NCI-H345 treated with DMSO at 0.1 percent for 48 hours (cell line): Measurements from ENCODE around the gene RNF123.
A peak's percentile ranks its signal among the peaks of the same experiment; 100 is the strongest.

ENCODE experiments used
- DNase-seq: peaks from one replicate; lab custom pipeline; 2025; ENCODE audit not compliant: unreplicated experiment; lab: John Stamatoyannopoulos, UW

The RNF123 gene

GRCh38 chr3:49717959-49718857, 28.9 kb downstream of the RNF123 start:
- no peak for DNase-seq

DNA sequence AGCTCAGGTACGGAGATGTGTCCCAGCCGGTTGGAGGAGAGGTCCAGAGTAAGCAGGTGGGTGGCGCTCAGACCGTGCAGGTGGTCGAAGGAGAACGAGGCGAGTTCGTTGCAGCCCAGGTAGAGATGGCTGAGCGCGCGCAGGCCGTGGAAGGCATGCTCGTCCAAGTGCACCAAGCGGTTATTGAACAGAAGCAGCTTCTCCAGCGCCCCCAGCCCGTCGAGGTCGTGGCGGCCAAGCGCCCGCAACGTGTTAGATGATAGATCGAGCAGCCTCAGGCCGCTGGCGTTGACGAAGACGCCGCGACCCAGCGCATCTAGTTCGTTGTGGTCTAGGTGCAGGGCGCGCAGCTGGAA, 29.5 kb downstream of the RNF123 start:
- no peak for DNase-seq

GRCh38 chr3:49719214-49719884, 30.0 kb downstream of the RNF123 start, which contains the start of gene AMIGO3:
AMIGO3 (minus strand) TSS chr3:49719684; CDS start chr3:49719465, 219 bp downstream.
- peak; percentile 51 for DNase-seq

DNA sequence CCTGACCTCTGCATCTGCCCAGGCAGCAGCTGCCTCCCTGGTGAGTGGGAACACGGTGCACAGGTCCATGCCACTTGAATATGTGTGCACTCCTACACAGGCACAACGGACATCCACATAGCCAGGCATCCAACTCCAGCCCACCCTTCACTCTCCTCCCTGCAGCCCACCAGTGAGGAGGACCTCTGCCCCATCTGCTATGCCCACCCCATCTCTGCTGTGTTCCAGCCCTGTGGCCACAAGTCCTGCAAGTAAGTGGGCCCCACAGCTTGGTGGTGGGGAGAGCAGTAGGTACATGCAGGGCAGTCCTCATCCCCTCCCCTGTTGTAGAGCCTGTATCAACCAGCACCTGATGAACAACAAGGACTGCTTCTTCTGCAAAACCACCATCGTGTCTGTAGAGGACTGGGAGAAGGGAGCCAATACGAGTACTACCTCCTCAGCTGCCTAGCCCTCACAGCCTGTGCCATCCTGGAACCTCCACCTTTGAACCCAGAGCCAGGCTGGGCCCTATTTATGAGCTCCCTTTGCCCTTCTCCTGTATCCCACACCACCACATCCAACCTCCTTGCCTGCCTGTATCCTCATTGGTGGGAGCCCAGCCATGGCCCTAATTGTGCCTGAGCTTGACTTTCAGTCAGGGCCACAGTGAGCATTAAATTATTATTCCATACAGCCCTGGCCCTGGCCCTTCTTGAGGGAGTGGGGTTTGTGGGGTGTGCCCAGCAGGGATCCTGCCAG, 31.7 kb downstream of the RNF123 start:
- no peak for DNase-seq

GRCh38 chr3:49721596-49721895, 32.2 kb downstream of the RNF123 start:
- DNase-seq, result no peak

DNA sequence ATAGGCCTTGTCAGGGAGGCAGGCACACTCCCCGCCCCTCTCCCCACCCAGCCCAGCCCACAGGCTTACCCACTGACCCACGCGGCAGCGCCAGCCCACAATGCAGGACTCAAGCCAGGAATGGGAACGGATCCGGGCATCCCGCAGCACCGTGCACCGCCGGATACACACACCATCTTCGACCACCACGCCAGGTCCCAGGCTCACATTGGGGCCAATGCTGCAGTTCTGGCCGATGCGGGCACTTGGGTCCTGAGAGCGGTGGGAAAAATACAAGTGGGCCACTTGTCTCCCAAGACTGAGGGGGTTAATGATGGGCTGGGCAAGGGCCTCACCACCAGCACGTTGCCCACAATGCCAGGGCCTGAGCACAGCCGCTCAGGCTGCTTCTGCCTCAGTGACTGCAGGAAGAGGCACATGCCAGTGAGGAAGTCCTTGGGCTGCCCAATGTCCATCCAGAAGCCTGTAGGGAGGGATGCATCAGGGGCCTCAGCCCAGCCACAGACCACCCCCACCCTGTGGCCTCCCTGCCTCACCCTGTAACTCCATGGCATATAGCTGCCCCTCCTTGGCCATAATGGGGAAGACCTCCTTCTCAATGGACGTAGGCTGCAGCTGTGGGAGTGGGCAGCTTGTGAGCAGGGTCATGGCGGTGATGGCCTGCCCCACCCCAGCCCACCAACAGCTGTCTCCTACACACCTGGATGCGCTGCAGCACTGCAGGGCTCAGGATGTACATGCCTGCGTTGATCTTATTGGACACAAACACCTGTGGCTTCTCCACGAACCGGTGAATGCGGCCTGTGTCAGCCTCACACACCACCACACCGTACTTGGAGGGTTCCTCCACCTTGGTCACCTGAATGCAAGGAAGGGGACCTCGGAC, 32.8 kb downstream of the RNF123 start:
- no peak for DNase-seq

GRCh38 chr3:49722896-49723295, 33.5 kb downstream of the RNF123 start:
- DNase-seq, result no peak

- DNase-seq, result no peak
These were observed 33.9 kb downstream of the RNF123 start for GRCh38 chr3:49723296-49723627.

DNA sequence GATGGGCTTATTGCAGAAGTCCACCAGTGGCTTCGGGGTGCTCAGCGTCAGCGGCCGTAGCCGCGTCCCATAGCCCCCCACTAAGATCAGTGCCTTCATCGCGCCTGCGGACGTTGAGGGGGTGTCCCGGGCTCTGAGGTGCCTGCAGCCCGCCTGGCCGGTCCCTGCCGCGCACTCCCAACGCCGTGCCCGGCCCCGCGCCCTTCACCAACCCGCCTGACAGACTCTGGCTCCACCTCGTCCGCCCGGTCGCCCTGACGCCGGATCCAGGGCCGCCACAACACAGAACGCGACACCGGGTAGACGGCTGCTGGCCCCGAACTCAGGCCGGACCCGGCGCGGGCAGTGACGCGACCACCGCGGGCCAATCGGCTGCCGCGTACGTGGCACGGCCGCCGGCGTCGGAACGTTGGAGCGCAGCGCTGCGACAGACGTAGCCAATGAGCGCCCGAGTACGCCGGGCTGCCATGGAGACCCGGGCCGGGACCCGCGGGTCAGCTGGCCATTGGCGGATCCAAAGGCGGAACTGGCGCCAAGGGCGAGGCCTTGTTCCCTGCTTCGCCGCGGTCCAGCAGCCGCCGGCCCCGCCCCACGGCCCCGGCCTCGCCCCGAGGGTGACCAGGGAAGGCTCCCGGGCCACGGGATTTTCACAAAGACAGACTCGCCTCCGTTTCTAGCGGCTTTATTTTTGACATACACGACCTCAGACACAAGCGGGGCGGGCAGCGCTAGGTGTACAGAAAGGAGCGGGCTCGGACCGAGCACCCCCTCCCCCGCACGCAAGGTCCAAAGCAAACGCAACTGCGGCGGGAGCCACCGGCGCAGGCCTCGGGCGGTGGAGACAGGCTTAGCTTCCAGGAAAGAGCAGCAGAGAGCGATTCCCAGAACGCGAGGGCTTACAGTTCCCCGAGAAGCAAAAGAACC, 34.5 kb downstream of the RNF123 start, which contains the start of gene GMPPB:
TSS of gene GMPPB (minus strand) at position 324 of the 924 bp plus-strand sequence. CDS start at position 99, 225 bp downstream.
- peak; percentile 71 for DNase-seq

DNA sequence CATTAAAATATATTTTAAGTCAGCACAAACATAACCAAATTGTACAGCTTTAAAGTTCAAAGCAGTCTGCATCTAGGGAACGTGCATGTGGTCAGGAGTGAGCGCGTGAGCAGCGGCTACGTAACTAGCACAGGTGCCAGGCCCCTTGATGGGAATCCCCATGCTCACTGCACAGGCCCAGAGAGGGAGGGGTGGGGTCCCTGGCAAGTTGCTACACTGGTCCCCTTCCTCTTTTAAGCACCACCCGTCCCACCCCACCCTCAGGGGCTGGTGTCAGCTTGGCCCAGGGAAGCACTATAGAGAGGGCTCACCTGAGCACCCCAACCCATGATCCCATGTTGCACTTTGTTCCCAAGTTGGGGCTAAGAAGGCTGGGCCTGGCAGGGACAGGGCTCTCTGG, 35.2 kb downstream of the RNF123 start:
- DNase-seq, result no peak

DNA sequence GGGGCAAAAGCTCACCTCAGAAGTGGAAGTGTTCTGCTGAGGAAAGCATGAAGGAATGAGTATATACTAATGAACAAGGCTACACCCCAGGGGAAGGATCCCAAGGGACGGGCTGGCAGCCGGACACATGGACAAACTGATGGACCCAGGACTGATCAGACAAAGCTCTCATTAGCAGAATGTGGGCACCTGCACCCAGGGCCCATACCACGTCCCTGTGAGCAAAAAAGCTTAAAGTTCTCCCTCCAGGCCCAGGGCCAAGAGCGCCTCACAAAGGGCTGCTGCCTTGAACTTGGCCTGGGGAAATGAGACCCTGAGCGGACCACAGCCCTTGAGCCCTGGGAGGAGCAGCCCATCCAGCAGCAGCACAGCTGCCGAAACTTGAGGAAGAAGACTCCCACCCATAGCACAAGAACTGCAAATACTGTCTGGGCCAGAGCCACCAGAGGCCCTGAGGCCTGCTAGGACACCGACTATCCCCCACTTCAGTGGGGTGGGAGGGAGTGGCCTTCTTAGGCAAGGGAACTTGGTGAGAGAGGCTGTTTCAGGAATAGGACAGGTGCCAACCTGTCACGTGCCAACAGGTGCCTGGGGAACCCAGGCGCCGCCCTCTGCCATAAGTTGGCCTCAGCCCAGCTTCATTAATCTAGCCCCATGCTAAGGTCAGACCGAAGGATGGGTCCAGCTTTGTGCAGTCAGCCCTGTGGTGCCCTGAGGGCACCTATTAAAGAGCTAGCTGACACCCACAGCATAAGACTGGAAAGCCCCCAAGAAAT, 36.7 kb downstream of the RNF123 start:
- DNase-seq, result no peak

GRCh38 chr3:49727154-49727923, 38.0 kb downstream of the RNF123 start:
- no peak for DNase-seq

DNA sequence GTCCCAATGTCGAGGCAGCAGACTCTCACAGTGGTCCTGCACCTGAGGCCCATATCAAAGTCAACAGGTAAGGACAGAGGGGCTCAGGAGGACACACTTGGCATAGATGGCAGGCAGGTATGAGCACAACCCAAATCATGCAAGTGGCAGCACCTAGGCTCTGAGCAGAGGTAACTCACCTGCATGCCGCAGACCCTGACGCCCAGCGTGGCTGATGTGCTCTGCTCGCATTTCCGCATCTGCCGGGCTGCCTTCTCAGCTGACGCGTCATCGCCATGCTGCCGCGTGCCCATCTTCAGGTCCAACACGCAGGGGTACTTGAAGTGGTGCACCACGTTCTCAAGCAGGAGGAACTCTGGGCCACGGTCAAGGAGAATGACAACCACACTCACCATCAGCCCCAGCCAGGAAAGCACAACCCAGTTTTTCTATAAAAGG, 38.6 kb downstream of the RNF123 start:
- DNase-seq, result no peak

DNA sequence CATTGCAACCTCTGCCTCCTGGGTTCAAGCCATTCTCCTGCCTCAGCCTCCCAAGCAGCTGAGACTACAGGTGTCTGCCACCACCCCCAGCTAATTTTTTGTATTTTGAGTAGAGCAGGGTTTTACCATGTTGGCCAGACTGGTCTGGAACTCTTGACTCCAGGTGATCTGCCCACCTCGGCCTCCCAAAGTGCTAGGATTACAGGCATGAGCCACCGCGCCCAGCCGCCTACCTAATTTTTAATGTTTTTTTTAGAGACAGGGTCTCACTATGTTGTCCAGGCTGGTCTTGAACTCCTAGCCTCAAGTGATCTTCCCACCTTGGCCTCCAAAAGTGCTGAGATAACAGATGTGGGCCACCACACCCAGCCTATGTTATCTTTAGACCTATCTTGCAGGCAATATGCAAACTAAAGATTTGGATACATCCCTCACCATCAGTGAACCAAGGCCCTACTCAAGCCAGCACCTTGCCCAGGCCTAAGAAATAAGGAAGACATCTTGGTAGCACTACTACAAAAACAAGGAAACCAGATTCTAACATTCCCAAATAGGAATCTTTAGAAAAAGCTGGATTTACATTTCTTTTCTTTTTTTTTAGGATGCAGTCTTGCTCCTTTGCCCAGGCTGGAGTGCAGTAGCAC, 40.7 kb downstream of the RNF123 start:
- no peak for DNase-seq

DNA sequence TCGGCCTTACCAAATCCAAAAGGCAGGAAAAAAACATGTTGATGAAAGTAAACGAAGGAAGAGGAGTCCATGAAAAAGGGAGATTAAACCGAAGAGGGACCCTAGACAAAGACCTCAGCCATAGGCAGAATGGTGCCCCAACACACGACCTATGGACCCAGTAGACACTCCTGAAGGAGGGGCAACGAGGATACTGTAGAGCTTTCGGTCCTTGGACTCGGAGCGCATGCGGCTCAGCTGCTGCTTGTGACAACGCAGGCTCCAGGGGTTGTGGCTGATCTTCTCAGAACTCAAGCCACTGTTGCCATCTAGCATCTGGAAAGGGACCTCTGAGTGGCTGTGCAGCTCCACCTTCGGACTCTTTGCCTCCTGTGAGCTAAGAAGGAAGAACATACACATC, 43.2 kb downstream of the RNF123 start:
- DNase-seq, result no peak

DNA sequence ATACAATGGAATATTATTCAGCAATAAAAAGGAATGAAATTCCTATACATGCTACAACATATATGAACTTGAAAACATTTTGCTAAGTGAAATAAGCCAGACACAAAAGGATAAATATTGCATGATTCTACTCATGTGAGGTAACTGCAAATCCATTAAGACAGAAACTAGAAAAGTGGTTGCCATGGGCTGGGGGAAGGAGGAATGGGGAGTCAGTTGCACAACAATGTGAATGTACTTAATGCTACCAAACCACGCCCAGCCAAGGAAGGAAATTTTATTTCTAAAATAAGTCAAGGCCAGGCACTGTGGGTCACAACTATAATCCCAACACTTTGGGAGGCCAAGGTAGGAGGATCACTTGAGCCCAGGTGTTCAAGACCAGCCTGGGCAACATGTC, 44.2 kb downstream of the RNF123 start:
- DNase-seq, result no peak

DNA sequence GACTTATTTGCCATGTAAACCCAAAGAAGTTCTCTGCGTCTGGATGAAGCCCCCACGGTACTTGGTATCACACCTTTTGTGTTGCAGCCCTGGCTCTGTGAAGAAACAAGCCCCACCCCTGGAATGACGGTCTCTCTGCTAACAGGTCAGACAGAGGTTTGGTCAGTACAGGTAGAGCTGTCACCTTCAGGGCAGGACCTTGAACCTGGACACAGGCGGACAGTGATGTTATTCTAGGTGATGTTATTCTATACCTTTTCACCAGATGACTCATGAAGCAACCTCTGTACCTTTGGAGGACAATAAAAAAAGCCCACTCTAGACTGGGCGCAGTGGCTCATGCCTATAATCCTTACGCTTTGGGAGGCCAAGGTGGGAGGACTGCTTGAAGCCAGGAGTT, 45.4 kb downstream of the RNF123 start:
- no peak for DNase-seq
